Right lobe of liver (tissue), 6 donors: ENCODE measurements around the gene GUK1. TPM values are rescaled to one million over a fixed set of nuclear protein-coding genes. Genes with fewer than 3 reads are reported as not detected.

Experiments
- ATAC-seq, 4 donors: fragments of 200-7000 bp; cut with Tn5 transposase; one replicate each; pipeline ENCODE4 v1.9.1; 2020; ENCODE audit warnings: mild to moderate bottlenecking in 4 of 4, moderate library complexity in 4 of 4
- DNase-seq, 3 donors: peaks; one replicate each; pipeline ENCODE4 v3.0.0-alpha.2; 2020
- H3K27ac ChIP-seq, 3 donors: fragments of 200-600 bp; one replicate each; pipeline ENCODE4 v1.8.0; 2022
- H3K27me3 ChIP-seq, 2 donors: fragments of 200-600 bp; one replicate each; pipeline ENCODE4 v1.8.0; 2022
- H3K36me3 ChIP-seq, 4 donors: fragments of 200-600 bp; sonication (generic) in 1 of 4; one replicate each; pipeline versions ENCODE4 v1.5.1 to v1.8.0; 2017 to 2022; ENCODE audit warnings: control low read depth in 1 of 4
- H3K4me1 ChIP-seq, 4 donors: fragments of 200-600 bp; sonication (generic) in 1 of 4; one replicate each; pipeline versions ENCODE4 v1.5.1 to v1.8.0; 2017 to 2022; ENCODE audit warnings: control low read depth in 1 of 4
- H3K4me3 ChIP-seq, 3 donors: fragments of 200-600 bp; one replicate each; pipeline ENCODE4 v1.8.0; 2022
- H3K9me3 ChIP-seq, 4 donors: fragments of 200-600 bp; sonication (generic) in 1 of 4; one replicate each; pipeline versions ENCODE4 v1.5.1 to v1.8.0; 2017 to 2022; ENCODE audit warnings: control low read depth in 1 of 4
- POLR2A ChIP-seq: fragments of 450-650 bp; IDR thresholded peaks from one replicate; pipeline ENCODE4 v1.6.1; 2017; ENCODE audit warnings: antibody characterized with exemption, mild to moderate bottlenecking
- WGBS: methylation state at CpG from one replicate; pipeline ENCODE4 v1.1.6; 2018; ENCODE audit warnings: low coverage, low lambda C conversion rate; ENCODE audit not compliant: insufficient coverage; ENCODE audit errors: missing lambda C conversion rate; 5-methylcytosine and 5-hydroxymethylcytosine counted together
- intact Hi-C, 2 donors: fragments of 100-400 bp; cut with DNase I; formaldehyde crosslinking; loops; one replicate each; pipeline versions ENCODE4 v1.11.2 to v1.14.1; 2022
- total RNA-seq, 6 experiments: library from RNA; depleted of rRNA in 2 of 6; stranded (reverse); fragments of >200 nt in 2 of 6; fragmentation: NEBNext Ultra II Directional in 3 of 6; extraction: Animal tissue kit (Norgen Biotek cat#: 25700) in 3 of 6; gene quantifications; one replicate each; pipeline versions ENCODE4 v1.1.0 to v1.2.4, GENCODE V29; 2016 to 2023
- TF ChIP-seq, protein P1 (sequence below), 4 donors: fragments of 200-600 bp in 3 of 4; fragments of 450-650 bp in 1 of 4; IDR thresholded peaks; one replicate each; pipeline versions ENCODE4 v1.5.1 to v1.8.0; 2016 to 2022; ENCODE audit warnings: antibody characterized with exemption in 4 of 4, mild to moderate bottlenecking in 2 of 4
- donor health status: DM: no; HTN: yes; CAD: no.
- donor health status: DM: no; HTN: no; CAD: no.
- donor health status: DM: no; HTN: no; CAD: no.
- donor health status: DM: no; HTN: yes; CAD: no.
- donor health status: DM: no; HTN: yes; CAD: no.

GUK1 gene
- total RNA-seq, 6 experiments from 2014 or later = 78.0 to 235 (median 108) TPM

DNA sequence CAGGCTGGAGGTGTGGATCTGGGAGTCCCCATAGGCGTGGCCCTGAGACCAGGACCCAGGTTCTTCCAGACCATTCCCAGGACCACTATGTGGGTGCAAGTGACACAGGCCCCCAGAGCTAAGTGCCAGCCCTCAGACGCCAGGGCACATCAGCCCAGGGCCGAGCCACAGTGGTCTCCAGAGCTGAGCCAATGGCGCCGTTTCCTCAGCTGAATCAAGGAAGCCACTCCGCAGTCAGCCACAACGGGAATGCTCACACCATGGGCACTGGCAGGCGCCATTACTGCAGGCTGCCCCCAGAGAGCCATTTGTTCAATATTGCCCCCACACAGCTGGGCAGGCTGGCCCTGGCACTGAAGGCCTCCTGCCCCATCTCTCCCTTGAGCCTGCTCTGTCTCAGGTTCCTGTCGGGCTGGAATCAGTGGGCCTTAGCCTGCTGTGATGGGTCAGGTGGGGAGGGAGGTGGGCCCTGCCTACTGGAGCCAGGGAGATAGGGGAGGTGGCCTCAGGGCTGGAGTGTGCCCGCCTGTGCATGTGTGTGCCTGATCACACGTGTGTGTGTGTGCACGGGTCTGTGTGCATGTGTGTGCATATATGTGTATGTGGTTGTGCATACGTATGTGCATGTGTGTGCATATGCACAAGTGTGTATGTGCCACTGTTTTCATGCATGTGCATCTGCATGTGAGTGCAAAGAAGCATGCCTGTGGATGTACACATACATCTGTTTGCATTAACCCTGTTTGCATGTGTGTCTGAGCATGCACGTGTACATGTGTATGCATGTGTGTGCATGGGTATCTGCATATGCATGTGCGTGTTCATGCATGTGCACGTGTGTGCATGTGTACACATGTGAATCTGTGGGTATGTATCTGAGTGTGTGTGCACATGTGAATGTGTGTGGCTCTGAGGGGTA, 15.8 kb downstream of the GUK1 start:
- H3K27me3 ChIP-seq = no peaks in the 10 kb centered on the region
- DNase-seq = peak in 1 of 3 donors; percentile 39
- no peaks in the 10 kb centered on the region for H3K9me3 ChIP-seq
- no peak overlapping the region for H3K27ac ChIP-seq
- H3K4me3 ChIP-seq = no peak overlapping the region
- no peaks in the 10 kb centered on the region for H3K4me1 ChIP-seq
- no peak for ATAC-seq
- intact Hi-C loops = no loop called here
- 67% methylated on average over 3 of the region's 16 CpGs for WGBS
- TF ChIP-seq, protein P1, sequence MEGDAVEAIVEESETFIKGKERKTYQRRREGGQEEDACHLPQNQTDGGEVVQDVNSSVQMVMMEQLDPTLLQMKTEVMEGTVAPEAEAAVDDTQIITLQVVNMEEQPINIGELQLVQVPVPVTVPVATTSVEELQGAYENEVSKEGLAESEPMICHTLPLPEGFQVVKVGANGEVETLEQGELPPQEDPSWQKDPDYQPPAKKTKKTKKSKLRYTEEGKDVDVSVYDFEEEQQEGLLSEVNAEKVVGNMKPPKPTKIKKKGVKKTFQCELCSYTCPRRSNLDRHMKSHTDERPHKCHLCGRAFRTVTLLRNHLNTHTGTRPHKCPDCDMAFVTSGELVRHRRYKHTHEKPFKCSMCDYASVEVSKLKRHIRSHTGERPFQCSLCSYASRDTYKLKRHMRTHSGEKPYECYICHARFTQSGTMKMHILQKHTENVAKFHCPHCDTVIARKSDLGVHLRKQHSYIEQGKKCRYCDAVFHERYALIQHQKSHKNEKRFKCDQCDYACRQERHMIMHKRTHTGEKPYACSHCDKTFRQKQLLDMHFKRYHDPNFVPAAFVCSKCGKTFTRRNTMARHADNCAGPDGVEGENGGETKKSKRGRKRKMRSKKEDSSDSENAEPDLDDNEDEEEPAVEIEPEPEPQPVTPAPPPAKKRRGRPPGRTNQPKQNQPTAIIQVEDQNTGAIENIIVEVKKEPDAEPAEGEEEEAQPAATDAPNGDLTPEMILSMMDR (IDR thresholded peaks at IDR 0.05) = no peak
- no peak for TF ChIP-seq POLR2A
- no peaks in the 10 kb centered on the region for H3K36me3 ChIP-seq

DNA sequence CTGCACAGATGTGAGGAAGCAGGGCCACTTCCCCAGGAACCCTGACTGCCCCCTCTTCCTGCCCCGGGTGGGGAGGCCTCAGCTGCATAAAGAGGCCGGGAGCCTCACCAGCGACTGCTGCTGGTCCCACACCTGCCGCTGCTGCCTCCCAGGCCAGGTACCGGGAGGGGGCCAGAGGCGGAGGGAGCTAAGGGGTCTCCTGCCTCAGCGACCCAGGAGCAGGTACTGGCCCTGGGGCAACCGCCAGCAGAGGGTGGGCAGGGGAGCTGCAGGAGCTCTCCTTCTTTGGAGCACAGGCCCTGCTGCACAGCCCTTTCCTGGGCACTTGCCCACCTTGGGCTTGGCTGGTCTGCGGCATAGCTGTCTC, 16.4 kb downstream of the GUK1 start:
- peak in 1 of 3 donors; percentile 46 for DNase-seq
- no peaks in the 10 kb centered on the region for H3K9me3 ChIP-seq
- H3K4me1 ChIP-seq = no peaks in the 10 kb centered on the region
- H3K36me3 ChIP-seq = no peaks in the 10 kb centered on the region
- no peak for ATAC-seq
- H3K4me3 ChIP-seq = no peak overlapping the region
- H3K27ac ChIP-seq = no peak overlapping the region
- TF ChIP-seq, protein P1 (IDR thresholded peaks at IDR 0.05) = no peak
- no peak for TF ChIP-seq POLR2A
- WGBS = no CpG with 5 or more reads among the region's 9 CpGs
- intact Hi-C loops = no loop called here
- no peaks in the 10 kb centered on the region for H3K27me3 ChIP-seq

DNA sequence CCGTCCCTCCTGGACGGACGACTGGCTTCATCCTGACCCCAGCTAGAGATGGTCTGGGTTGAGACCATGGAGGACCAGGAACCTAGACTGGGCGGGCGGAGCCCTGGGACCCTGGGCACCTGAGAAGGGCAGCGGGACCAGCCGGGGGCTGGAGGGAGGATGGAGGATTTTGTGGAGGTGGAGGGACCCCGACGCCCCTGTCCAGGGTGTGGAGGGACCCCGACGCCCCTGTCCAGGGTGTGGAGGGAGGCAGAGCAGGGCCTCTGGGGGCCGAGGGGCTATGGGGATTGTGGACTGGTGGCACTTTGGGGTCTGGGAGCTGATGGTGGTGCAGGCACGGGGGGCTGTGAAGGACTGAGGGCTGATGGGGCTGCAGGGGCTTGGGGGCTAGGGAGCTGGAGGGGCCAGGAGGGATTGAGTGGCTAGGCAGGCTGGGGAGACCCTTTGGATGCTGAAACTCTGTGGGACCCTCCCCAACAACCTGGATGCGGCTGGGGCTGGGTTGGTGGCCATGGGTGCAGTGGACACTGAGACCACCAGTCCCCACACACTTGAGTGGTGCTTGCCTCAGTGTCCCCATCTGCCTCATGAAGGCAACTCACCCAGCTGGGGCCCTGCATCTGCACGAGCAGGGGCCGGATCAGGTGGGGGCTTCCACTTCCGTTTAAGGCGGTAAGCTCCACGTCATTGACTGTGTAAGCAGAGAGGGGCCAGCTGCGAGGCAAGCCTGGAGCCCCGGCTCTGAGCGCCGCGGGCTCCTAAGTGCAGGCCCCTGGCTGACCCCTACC, 17.1 kb downstream of the GUK1 start:
- Histone ChIP-seq H3K27ac (no peak overlapping the region), H3K4me1 (no peaks in the 10 kb centered on the region), H3K36me3 (no peaks in the 10 kb centered on the region), H3K27me3 (no peaks in the 10 kb centered on the region), H3K9me3 (no peaks in the 10 kb centered on the region), H3K4me3 (no peak overlapping the region)
- DNase-seq (peak in 1 of 3 donors; percentile 51), ATAC-seq (no peak)
- intact Hi-C loops = no loop called here
- TF ChIP-seq POLR2A = no peak
- TF ChIP-seq, protein P1 (IDR thresholded peaks at IDR 0.05) = no peak
- WGBS = 44% methylated on average over 5 of the region's 24 CpGs

DNA sequence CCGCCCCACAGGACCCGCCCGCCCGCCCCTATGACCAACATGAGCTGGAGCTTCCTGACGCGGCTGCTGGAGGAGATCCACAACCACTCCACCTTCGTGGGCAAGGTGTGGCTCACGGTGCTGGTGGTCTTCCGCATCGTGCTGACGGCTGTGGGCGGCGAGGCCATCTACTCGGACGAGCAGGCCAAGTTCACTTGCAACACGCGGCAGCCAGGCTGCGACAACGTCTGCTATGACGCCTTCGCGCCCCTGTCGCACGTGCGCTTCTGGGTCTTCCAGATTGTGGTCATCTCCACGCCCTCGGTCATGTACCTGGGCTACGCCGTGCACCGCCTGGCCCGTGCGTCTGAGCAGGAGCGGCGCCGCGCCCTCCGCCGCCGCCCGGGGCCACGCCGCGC, 17.6 kb downstream of the GUK1 start:
- DNase-seq (peak in 2 of 3 donors; percentile 20 to 48), ATAC-seq (no peak)
- Histone ChIP-seq H3K9me3 (no peaks in the 10 kb centered on the region), H3K4me3 (no peak overlapping the region), H3K27me3 (no peaks in the 10 kb centered on the region), H3K27ac (no peak overlapping the region), H3K36me3 (no peaks in the 10 kb centered on the region), H3K4me1 (peaks cover 0 to 6% (median 0%) of the 10 kb centered on the region in 4 donors)
- TF ChIP-seq, protein P1 (IDR thresholded peaks at IDR 0.05) = no peak
- TF ChIP-seq POLR2A = no peak
- intact Hi-C loops = no loop called here
- WGBS = 62% methylated on average over 7 of the region's 43 CpGs
